GM12801 (cell line): Measurements from ENCODE around the gene SMIM1.

Experiments
- TF ChIP-seq, protein P1 (sequence below): IDR thresholded peaks from one replicate; pipeline ENCODE4 v1.5.1; 2011; ENCODE audit warnings: control low read depth; ENCODE audit not compliant: insufficient read length; ENCODE audit errors: extremely low read depth

The SMIM1 gene

DNA sequence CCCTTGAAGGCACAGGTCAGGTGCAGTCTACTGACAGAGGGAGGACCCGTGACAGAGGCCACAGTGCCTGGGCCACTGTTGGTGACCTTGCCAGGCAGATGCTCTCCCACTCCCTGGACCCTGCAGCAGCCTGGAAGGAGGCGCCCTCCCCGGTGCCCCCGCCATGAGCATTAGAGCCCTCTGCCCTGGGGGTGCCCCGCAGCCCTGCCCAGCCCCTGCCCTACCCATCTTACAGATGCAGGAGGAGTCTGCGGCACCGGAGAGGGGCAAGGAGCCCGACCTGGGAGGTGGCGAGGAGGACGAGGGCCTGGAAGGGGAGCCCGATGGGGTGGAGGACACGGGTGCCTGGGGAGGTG lies 9.7 kb upstream of the SMIM1 start:
- TF ChIP-seq, protein P1, sequence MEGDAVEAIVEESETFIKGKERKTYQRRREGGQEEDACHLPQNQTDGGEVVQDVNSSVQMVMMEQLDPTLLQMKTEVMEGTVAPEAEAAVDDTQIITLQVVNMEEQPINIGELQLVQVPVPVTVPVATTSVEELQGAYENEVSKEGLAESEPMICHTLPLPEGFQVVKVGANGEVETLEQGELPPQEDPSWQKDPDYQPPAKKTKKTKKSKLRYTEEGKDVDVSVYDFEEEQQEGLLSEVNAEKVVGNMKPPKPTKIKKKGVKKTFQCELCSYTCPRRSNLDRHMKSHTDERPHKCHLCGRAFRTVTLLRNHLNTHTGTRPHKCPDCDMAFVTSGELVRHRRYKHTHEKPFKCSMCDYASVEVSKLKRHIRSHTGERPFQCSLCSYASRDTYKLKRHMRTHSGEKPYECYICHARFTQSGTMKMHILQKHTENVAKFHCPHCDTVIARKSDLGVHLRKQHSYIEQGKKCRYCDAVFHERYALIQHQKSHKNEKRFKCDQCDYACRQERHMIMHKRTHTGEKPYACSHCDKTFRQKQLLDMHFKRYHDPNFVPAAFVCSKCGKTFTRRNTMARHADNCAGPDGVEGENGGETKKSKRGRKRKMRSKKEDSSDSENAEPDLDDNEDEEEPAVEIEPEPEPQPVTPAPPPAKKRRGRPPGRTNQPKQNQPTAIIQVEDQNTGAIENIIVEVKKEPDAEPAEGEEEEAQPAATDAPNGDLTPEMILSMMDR, result no peak

DNA sequence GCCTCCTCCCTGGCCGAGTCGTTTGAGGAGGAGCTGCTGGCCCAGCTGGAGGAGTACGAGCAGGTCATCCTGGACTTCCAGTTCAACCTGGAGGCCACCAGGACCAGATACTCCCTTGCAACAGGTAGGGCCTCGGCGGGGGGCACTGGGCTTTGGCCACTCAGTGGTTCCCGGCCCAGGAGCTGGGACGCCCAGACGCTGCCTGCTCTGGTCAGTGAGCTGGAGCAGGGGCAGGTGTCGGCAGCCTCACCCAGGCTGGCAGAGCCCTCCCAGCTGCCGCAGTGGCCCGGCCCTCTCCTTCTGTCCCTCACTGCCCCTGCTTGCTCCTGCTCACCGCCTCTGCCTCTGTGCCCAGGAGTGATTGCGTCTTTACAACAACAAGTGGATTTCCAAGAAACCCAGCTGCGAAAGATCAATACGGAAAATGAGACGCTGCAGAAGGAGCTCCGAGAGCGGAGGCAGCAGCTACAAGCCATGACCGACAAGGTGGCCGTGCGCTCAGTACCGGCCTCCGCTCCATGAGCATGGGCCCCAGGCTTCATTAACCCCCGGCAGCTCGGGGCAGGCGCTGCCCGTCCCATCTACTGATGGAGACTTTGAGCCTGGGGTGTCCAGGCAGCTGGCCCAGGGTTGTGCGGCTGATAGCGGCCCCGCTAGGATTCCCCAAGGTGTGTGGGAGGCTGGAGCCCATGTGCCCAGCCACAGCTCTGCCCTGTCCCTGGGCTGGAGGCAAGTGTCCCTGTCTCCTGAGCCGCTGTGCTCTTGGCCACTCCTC lies 9.0 kb upstream of the SMIM1 start:
- TF ChIP-seq, protein P1, result no peak

DNA sequence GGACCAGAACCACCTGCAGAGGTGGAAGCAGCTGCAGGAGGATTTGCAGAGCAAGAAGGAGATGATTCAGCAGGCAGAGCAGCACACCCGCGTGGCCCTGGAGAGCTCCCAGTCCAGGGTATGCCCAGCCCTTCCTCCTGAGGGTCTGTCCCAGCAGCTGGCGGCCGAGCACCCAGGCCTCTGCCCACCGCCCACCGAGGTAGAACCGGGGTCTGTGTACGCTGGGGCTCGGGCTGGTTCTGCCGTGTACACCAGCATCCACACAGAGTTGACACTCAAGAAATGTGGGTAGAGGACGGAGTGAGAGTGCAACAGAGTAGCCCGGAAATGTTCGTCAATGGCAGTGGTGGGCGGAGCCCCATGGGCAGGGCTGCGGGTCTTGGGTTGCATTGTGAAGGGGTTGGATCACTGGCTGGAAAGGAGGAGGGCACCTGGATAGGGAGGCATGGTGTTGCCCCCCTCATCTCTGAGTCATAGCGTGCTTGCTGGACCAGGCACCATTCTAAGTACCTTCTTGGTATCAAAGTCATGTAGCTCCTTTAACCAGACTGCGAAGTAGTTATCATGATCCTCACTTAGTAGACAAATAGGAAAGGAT lies 5.1 kb upstream of the SMIM1 start:
- TF ChIP-seq, protein P1, result no peak

DNA sequence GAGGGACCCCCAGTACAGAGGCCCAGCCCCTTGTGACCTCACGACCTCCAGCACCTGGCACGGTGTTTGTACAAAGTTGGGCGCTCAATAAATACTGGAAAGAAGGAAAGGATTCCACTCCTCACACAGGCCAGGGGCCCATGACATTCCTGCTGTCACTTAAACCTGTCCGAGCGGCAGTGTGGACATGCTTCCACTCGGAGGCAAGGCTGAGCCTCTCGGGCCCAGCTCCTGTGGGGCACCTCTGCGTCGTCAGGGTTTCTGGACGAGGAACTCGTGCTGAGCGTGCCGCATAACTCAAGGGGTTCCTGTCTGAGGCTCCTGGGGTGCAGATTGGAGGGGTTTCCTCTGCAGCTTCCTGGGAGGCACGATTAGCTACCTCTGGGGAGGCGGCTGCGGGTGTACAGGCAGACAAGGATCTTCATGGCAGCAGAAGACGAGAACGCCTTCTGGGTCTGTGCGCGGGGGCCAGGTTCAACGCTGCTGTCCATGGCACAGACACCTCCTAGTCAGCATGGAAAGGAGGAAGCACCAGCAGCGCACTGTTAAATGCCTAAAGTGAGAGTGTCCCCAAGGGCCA lies 3.6 kb upstream of the SMIM1 start:
- TF ChIP-seq, protein P1, result no peak

DNA sequence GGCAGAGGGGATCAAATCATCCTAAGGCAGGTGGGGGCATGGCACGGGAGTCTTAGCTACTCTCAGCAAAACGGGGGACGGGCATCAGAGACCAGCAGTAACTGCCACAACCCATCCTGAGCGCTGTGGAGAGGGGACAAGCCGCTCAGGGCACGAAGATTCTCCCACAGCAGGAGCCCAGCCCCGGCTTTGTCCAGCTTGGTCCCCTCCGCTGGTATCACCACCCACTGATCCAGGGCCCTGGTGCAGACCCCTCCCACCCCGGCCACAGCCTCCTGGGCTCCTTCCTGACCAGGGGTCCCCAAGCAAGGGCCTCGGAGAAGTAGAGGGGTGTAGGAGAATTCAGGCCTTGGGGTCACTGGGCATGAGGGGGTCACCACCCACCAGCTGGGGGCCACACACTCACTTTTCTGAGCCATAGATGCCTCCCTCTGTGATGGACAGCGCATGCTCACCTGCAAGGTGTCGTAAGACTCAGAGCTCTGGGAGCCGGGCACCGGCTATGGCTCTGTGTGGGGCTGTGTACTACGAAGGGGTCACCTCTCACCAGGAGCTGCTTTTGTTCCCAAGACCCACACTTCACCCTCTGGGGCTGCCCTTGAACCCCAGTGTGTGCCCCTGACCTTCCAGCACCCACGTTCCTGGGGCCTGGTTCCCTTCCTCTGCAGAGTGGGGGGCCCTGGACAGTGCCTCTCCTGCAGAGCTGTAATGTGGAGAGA lies 2.3 kb upstream of the SMIM1 start:
- TF ChIP-seq, protein P1, result no peak

DNA sequence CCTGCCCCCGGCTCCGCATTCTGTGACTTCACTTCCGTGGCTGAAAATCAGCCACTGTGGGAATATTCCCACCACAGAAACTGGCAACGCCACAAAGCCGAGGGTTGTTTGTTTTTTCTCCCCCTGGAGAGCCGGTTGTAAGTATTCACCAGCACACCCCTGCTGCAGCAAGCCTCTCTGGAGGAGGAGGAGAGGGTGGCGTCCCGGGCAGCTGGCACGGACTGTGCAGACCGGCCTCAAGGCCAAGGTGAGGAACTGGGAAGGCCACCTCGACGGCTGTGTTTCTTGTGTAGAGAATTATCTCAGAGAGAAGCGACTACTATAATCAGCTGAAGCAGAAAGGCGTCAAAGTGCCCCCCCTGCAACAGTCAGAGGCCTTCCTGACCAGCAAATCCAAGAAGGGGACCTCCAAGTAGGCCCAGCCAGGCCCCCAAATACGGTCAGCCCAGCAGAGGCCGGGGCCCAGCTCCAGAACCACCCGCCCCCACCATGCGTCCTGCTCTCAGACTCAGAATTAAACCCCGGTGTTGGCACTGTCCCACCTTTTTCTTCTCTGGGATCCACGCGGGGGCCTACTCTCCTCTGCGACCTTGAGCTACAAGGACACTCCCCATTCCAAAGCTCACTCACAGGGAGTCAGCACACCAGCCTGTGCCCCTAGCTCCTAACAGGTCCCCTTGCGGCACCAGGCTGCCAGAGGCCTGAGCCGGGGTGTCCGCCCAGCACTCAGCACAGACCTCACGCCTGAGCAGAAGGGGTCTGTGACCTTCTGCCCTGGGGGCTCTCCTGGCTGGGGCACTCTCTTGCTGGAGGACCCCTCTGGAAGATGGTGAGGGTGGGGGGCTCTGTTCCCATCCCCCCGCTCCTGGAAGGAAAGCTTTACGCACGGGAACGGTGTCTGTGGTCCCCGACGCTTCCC lies 1.2 kb upstream of the SMIM1 start:
- TF ChIP-seq, protein P1, result no peak
